GM20000 (cell line): ENCODE measurements around the gene EXD3.

ENCODE experiments used
- DNase-seq: peaks from one replicate; pipeline ENCODE4 v3.0.0; 2012; ENCODE audit warnings: low spot score
- CTCF ChIP-seq: IDR thresholded peaks from 2 replicates; pipeline ENCODE4 v1.5.1; 2012; ENCODE audit warnings: mild to moderate bottlenecking, control low read depth; ENCODE audit errors: extremely low read depth, missing control alignments

Gene EXD3

GRCh38 chr9:137429974-137430722 is 7.2 kb upstream of the EXD3 start:
- no peak for TF ChIP-seq CTCF
- DNase-seq, result peak; percentile 81

GRCh38 chr9:137429546-137429890 is 6.6 kb upstream of the EXD3 start:
- no peak for DNase-seq
- no peak for TF ChIP-seq CTCF

- no peak for TF ChIP-seq CTCF
- DNase-seq, result no peak
These were observed 6.0 kb upstream of the EXD3 start for GRCh38 chr9:137428841-137429545.

GRCh38 chr9:137428311-137428630 is 5.3 kb upstream of the EXD3 start:
- no peak for DNase-seq
- TF ChIP-seq CTCF, result no peak

- no peak for DNase-seq
- TF ChIP-seq CTCF, result no peak
These were observed 4.7 kb upstream of the EXD3 start for GRCh38 chr9:137427454-137428310.

GRCh38 chr9:137426018-137426681 is 3.2 kb upstream of the EXD3 start:
- no peak for DNase-seq

More at GRCh38 chr9:137426018-137426681, 3.2 kb upstream of the EXD3 start:
- TF ChIP-seq CTCF, result no peak
